Measurements from ENCODE around the gene FBXO47. TPM values are rescaled to one million over a fixed set of nuclear protein-coding genes. Genes with fewer than 3 reads are reported as not detected.

The FBXO47 gene
- polyA plus RNA-seq, 3 donors, result 0.03 TPM; not detected in 2

- H3K27ac ChIP-seq (ENCODE audit: low read depth, low read length), result no peak overlapping the region
- WGBS, 3 donors, result 56 to 87% (median 58%) methylated on average over 5 of the region's 5 CpGs
Observed at GRCh38 chr17:38893113-38893512, 74.1 kb downstream of the FBXO47 start.

DNA sequence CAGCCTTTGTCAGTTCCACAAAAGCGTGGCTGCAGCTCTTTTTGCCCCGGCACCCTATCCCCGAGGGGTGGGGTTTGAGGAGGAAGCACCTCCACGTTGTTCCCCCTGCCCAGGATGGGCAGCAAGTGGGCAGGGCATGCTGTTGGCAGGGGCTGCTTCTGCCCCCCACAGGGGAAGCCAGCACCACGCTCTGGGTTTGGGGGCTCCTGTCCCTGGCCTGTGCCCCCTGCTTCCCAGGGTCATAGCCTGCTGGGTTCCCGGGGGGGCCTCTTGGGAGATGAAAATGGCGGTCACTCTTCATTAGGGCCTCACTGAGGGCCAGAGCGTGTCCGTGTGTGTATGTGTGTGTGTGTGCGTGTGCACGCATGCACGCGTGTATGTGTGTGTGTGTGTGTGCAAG lies 74.6 kb downstream of the FBXO47 start:
- no peak overlapping the region for H3K27ac ChIP-seq (ENCODE audit: low read depth, low read length)
- 76 to 84% (median 76%) methylated on average over 13 of the region's 13 CpGs for WGBS, 3 donors

DNA sequence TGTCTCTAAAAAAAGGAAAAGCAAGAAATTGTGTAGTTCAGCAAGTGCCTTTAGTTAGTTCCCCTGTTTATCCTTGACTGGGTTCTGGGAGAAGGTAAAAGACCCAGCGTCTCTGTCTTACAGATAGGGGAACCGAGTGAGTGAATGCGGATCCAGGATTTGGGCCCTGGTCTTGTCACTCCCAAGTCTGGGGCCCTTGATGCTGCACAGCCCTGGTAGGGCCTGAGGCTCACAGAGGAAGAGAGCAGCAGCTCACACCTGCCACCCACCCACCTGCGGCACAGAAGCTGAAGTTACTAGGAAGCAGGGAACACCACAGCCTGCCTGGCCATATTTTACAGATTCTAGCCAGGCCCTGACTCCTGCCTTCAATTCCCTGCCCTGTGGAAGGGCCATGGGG lies 75.1 kb downstream of the FBXO47 start:
- 76 to 88% (median 85%) methylated on average over 4 of the region's 4 CpGs for WGBS, 3 donors
- H3K27ac ChIP-seq (ENCODE audit: low read depth, low read length), result no peak overlapping the region

GRCh38 chr17:38891441-38891840 lies 75.8 kb downstream of the FBXO47 start:
- WGBS, 3 donors, result 78 to 81% (median 80%) methylated on average over 8 of the region's 8 CpGs
- no peak overlapping the region for H3K27ac ChIP-seq (ENCODE audit: low read depth, low read length)

DNA sequence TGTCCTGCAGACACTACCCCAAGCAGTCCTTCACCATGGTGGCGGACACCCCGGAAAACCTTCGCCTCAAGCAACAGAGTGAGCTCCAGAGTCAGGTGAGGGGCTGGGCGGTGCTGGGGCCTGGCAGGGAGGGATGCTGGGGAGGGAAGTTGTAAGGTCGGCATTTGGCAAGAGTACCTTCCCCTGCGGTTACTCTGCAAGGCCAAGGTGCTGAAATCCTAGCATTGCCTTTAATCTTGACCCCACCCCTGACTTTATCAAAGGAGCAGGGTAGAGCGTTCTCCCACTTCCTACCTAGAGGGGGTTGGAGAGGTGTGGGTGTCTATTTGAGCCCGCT lies 76.8 kb downstream of the FBXO47 start:
- no peak overlapping the region for H3K27ac ChIP-seq (ENCODE audit: low read depth, low read length)

GRCh38 chr17:38889745-38890409 lies 77.3 kb downstream of the FBXO47 start:
- no peak overlapping the region for H3K27ac ChIP-seq (ENCODE audit: low read depth, low read length)
- 79 to 83% (median 80%) methylated on average over 12 of the region's 12 CpGs for WGBS, 3 donors

More for the DNA sequence above, 76.8 kb downstream of the FBXO47 start:
- WGBS, 3 donors, result 49 to 77% (median 61%) methylated on average over 8 of the region's 8 CpGs

- no peak overlapping the region for H3K27ac ChIP-seq (ENCODE audit: low read depth, low read length)
- WGBS, 3 donors, result 89 to 91% (median 89%) methylated on average over 9 of the region's 9 CpGs
Observed at GRCh38 chr17:38888842-38889241, 78.4 kb downstream of the FBXO47 start.

DNA sequence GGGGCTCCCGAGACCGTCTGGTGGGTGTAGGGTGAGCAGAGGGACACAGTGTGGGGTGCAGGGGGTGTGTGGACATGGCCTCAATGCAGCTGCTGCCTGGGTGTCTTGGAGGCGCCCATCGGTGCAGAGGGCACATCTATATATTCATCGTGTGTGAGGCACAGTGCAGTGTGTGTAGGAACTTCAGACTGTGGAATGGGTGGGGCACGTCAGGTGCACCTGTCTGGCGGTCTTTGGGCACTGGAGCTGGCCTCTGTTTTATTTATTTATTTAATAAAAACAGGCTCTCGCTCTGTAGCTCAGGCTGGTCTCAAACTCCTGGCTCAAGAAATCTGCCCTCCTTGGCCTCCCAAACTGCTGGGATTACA lies 80.6 kb downstream of the FBXO47 start:
- WGBS, 3 donors, result 58 to 81% (median 69%) methylated on average over 8 of the region's 8 CpGs
- H3K27ac ChIP-seq (ENCODE audit: low read depth, low read length), result no peak overlapping the region

Other genes with a start within 250 kb of the FBXO47 start
- gene CISD3, start 237.1 kb downstream of the FBXO47 start, polyA plus RNA-seq, result 10 to 100 TPM; 44.3 to 57.4 (median 51.1) TPM
- gene PCGF2, start 219.1 kb downstream of the FBXO47 start, polyA plus RNA-seq, result 10 to 100 TPM; 10.9 to 61.1 (median 15.8) TPM
- 100 to 1,000 TPM in 2 of 3 donors, 10 to 100 TPM in 1; 76.8 to 190 (median 184) TPM for gene PSMB3, start 214.7 kb downstream of the FBXO47 start, polyA plus RNA-seq
- gene PIP4K2B, start 167.8 kb downstream of the FBXO47 start, polyA plus RNA-seq, result 10 to 100 TPM; 10.0 to 27.3 (median 18.8) TPM
- gene CWC25, start 142.1 kb downstream of the FBXO47 start, polyA plus RNA-seq, result 10 to 100 TPM in 2 of 3 donors, 1 to 10 TPM in 1; 9.6 to 19.8 (median 19.3) TPM
- gene RPL23, start 113.7 kb downstream of the FBXO47 start, polyA plus RNA-seq, result 1,000 to 10,000 TPM; 1,758 to 5,491 (median 3,544) TPM
- gene LASP1, start 97.3 kb downstream of the FBXO47 start, polyA plus RNA-seq, result 10 to 100 TPM; 49.1 to 90.6 (median 67.3) TPM
- gene PLXDC1, start 184.2 kb upstream of the FBXO47 start, polyA plus RNA-seq, result 10 to 100 TPM in 1 of 3 donors, 1 to 10 TPM in 2; 1.2 to 10.7 (median 4.7) TPM
- gene ARL5C, start 198.8 kb upstream of the FBXO47 start, polyA plus RNA-seq, result under 1 TPM in 1 of 3 donors, not detected in 2; 0.07 TPM
- gene CACNB1, start 230.3 kb upstream of the FBXO47 start, polyA plus RNA-seq, result 1 to 10 TPM; 1.4 to 4.6 (median 1.5) TPM
- 1,000 to 10,000 TPM; 2,235 to 3,735 (median 3,189) TPM for gene RPL19, start 232.9 kb upstream of the FBXO47 start, polyA plus RNA-seq